HepG2 (cell line): ENCODE results near the gene ATP11A.

Experiments
- GTF2F1 ChIP-seq: fragments of 150-350 bp; IDR thresholded peaks from 2 replicates; pipeline ENCODE4 v1.6.1; 2014; ENCODE audit warnings: low read length
- PPARG ChIP-seq: conservative IDR thresholded peaks from 2 replicates; pipeline ENCODE4 v1.6.1; 2016; ENCODE audit warnings: missing biosample characterization, missing genetic modification reagents
- ZNF816 ChIP-seq: sonication (generic); formaldehyde crosslinking; IDR thresholded peaks from 2 replicates; pipeline ENCODE4 v1.8.0; 2022; ENCODE audit warnings: missing genetic modification reagents, mild to moderate bottlenecking, borderline replicate concordance

DNA sequence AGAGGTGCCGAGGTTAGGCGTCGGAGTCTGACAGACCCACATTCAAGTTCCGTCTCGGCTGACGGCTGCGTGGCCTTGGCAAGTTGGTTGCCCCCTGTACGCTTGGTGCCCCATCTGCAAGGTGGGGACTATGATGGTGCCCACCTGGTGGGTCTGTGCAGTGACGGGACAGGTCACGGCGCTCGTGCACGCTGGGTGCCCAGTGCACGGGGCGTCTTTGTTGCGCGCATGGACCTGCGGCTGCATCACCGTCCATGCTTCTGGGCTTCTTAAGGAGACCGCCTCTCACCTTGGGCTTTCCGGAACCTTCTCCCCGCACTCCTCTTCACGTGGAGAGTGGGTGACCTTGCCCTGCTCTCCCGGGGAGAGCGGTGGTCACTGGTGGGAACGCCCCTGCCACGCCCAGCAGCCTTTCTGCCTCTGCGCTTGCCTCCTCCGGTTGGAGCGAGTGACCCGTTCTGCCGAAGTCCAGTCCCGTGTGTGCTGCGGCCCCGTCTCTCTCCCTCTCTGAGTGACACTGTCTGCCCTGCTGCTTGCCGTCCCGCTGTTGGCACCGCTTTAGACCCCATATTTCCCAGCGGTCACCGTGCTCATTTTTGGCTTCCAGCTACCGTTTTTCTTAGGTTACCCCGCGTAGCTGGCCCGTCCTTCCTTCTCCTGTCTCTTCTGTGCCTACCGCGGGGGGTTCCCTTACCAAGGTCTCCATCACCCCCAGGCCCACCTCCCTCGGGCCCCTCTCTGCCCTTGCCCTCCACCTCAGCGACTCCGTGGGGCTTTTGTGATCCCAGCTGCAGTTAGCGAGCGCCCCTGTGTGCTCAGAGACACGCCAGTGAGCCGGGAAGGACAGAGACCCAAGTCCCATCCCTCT is 6.4 kb downstream of the ATP11A start:
- TF ChIP-seq PPARG (no peak), GTF2F1 (no peak), ZNF816 (no peak)
